Neural cell (in vitro differentiated cells): ENCODE measurements around the gene ATXN7L3. TPM values are rescaled to one million over a fixed set of nuclear protein-coding genes. Genes with fewer than 3 reads are reported as not detected.

Experiments used
- H2AFZ ChIP-seq: fragments of 200-600, 300-800 bp; sonication (generic), shearing (Covaris generic); 2 replicates; pipeline ENCODE4 v1.6.0; 2014; ENCODE audit warnings: low read depth, mild to moderate bottlenecking, antibody characterized with exemption, low read length, moderate library complexity
- H3F3A ChIP-seq: fragments of 200-600 bp; shearing (Covaris generic); 2 replicates; pipeline ENCODE4 v1.6.1; 2016; ENCODE audit warnings: mild to moderate bottlenecking, moderate library complexity, mixed read lengths, antibody characterized with exemption, low read length; ENCODE audit not compliant: insufficient read depth, poor library complexity, severe bottlenecking
- H3K27ac ChIP-seq: fragments of 200-600, 300-800 bp; sonication (generic), shearing (Covaris generic); 2 replicates; pipeline ENCODE4 v1.5.1; 2014; ENCODE audit warnings: mild to moderate bottlenecking, low read length, moderate library complexity
- H3K27me3 ChIP-seq: fragments of 300-800, 200-600 bp; sonication (generic), shearing (Covaris generic); 2 replicates; pipeline ENCODE4 v1.6.0; 2014; ENCODE audit warnings: mild to moderate bottlenecking, low read depth, low read length, moderate library complexity; ENCODE audit not compliant: insufficient read depth
- H3K36me3 ChIP-seq: fragments of 300-800, 200-600 bp; sonication (generic), shearing (Covaris generic); 2 replicates; pipeline ENCODE4 v1.5.1; 2014; ENCODE audit warnings: mild to moderate bottlenecking, antibody characterized with exemption, low read length, moderate library complexity; ENCODE audit not compliant: insufficient read depth
- H3K4me2 ChIP-seq: fragments of 300-800, 200-600 bp; sonication (generic), shearing (Covaris generic); 2 replicates; pipeline ENCODE4 v1.6.0; 2014; ENCODE audit warnings: mild to moderate bottlenecking, low read length
- H3K4me3 ChIP-seq: fragments of 300-800, 200-600 bp; sonication (generic), shearing (Covaris generic); 2 replicates; pipeline ENCODE4 v1.5.1; 2014; ENCODE audit warnings: mild to moderate bottlenecking, low read length, moderate library complexity
- H3K79me2 ChIP-seq: fragments of 200-600 bp; shearing (Covaris generic); replicated peaks from 2 replicates; pipeline ENCODE4 v1.6.0; 2014; ENCODE audit warnings: mild to moderate bottlenecking, low read length, moderate library complexity; ENCODE audit not compliant: insufficient read depth
- H3K9ac ChIP-seq: fragments of 300-800, 200-600 bp; sonication (generic), shearing (Covaris generic); 2 replicates; pipeline ENCODE4 v1.6.1; 2016; ENCODE audit warnings: mild to moderate bottlenecking, low read length, mixed read lengths
- H3K9me2 ChIP-seq: fragments of 200-600 bp; shearing (Covaris generic); 2 replicates; pipeline ENCODE4 v1.6.1; 2016; ENCODE audit warnings: mild to moderate bottlenecking, low read length, mixed read lengths; ENCODE audit not compliant: insufficient read depth
- H3K9me3 ChIP-seq: fragments of 200-600, 300-800 bp; sonication (generic), shearing (Covaris generic); 2 replicates; pipeline ENCODE4 v1.6.1; 2016; ENCODE audit warnings: mild to moderate bottlenecking, mixed run types, low read length, moderate library complexity, mixed read lengths
- H4K20me1 ChIP-seq: fragments of 200-600 bp; shearing (Covaris generic); 2 replicates; pipeline ENCODE4 v1.6.1; 2016; ENCODE audit warnings: mild to moderate bottlenecking, mixed run types; ENCODE audit not compliant: insufficient read depth
- EP300 ChIP-seq: fragments of 450-650 bp; conservative IDR thresholded peaks from 2 replicates; pipeline ENCODE4 v1.6.1; 2014; ENCODE audit warnings: antibody characterized with exemption, mild to moderate bottlenecking, moderate library complexity; ENCODE audit not compliant: poor library complexity, severe bottlenecking
- EZH2 ChIP-seq: fragments of 200-600, 300-800 bp; shearing (Covaris generic), sonication (generic); IDR thresholded peaks from 2 replicates; pipeline ENCODE4 v1.6.1; 2014; ENCODE audit warnings: antibody characterized with exemption, low read length, borderline replicate concordance, mild to moderate bottlenecking; ENCODE audit not compliant: insufficient read depth, poor library complexity, severe bottlenecking
- MXI1 ChIP-seq: fragments of 450-650 bp; conservative IDR thresholded peaks from 2 replicates; pipeline ENCODE4 v1.6.1; 2014; ENCODE audit warnings: antibody characterized with exemption, mild to moderate bottlenecking; ENCODE audit not compliant: poor library complexity, severe bottlenecking
- POLR2AphosphoS5 ChIP-seq: IDR thresholded peaks from 2 replicates; pipeline ENCODE4 v1.6.1; 2012
- RAD21 ChIP-seq: fragments of 450-650 bp; conservative IDR thresholded peaks from 2 replicates; pipeline ENCODE4 v1.6.1; 2014; ENCODE audit warnings: antibody characterized with exemption, mild to moderate bottlenecking, moderate library complexity
- SMC3 ChIP-seq: fragments of 450-650 bp; conservative IDR thresholded peaks from 2 replicates; pipeline ENCODE4 v1.6.1; 2014; ENCODE audit warnings: antibody characterized with exemption, mild to moderate bottlenecking, moderate library complexity; ENCODE audit not compliant: poor library complexity
- TAF1 ChIP-seq: IDR thresholded peaks from 2 replicates; pipeline ENCODE4 v1.6.1; 2012; ENCODE audit warnings: low read depth
- polyA plus RNA-seq: library from polyadenylated mRNA; depleted of rRNA; stranded (reverse); fragments of >200 nt; gene quantifications from 2 replicates; pipeline ENCODE4 v1.2.3, GENCODE V29; 2014
- TF ChIP-seq, protein P1 (sequence below): IDR thresholded peaks from 2 replicates; pipeline ENCODE4 v1.6.1; 2012; ENCODE audit warnings: borderline replicate concordance
- TF ChIP-seq, protein P2 (sequence below): fragments of 450-650 bp; IDR thresholded peaks from 2 replicates; pipeline ENCODE4 v1.5.1; 2014; ENCODE audit warnings: antibody characterized with exemption, mild to moderate bottlenecking, moderate library complexity; ENCODE audit not compliant: poor library complexity, severe bottlenecking

ATXN7L3 gene
- polyA plus RNA-seq, 1 donor from 2014 or later = 97.2 TPM

DNA sequence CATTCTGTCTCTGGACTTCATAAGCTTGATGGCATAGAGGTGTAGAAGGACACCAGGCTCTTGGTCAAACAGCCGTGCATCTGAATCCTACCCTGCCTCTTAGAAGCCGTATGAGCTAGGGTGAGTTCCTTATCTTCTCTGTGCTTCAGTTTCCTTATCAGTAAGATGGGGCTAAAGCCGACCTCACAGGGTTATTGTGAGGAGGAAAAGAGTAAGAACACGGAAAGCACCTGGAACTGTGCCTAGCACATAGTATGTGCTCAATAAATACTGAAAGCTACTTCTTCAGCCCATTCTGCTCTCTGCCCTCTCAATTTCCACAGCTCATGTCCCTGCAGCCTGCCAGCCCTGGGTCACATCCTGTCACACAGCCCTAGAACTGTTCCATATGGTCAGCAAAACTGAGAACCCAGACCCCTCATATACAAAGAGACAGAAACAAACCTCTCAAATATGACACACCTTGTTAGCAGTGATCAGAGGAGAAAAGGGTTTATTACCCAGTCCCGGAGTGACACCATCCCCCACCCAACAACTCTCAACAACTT lies 36.8 kb upstream of the ATXN7L3 start:
- no peaks in the 10 kb centered on the region for H3K9me3 ChIP-seq
- no peak overlapping the region for H3K9ac ChIP-seq
- H3K9me2 ChIP-seq = no peaks in the 10 kb centered on the region
- H3K27me3 ChIP-seq = no peaks in the 10 kb centered on the region
- no peak overlapping the region for H2AFZ ChIP-seq
- H3K4me3 ChIP-seq = no peak overlapping the region
- TF ChIP-seq EZH2 (no peak), SMC3 (no peak)
- TF ChIP-seq, protein P1, sequence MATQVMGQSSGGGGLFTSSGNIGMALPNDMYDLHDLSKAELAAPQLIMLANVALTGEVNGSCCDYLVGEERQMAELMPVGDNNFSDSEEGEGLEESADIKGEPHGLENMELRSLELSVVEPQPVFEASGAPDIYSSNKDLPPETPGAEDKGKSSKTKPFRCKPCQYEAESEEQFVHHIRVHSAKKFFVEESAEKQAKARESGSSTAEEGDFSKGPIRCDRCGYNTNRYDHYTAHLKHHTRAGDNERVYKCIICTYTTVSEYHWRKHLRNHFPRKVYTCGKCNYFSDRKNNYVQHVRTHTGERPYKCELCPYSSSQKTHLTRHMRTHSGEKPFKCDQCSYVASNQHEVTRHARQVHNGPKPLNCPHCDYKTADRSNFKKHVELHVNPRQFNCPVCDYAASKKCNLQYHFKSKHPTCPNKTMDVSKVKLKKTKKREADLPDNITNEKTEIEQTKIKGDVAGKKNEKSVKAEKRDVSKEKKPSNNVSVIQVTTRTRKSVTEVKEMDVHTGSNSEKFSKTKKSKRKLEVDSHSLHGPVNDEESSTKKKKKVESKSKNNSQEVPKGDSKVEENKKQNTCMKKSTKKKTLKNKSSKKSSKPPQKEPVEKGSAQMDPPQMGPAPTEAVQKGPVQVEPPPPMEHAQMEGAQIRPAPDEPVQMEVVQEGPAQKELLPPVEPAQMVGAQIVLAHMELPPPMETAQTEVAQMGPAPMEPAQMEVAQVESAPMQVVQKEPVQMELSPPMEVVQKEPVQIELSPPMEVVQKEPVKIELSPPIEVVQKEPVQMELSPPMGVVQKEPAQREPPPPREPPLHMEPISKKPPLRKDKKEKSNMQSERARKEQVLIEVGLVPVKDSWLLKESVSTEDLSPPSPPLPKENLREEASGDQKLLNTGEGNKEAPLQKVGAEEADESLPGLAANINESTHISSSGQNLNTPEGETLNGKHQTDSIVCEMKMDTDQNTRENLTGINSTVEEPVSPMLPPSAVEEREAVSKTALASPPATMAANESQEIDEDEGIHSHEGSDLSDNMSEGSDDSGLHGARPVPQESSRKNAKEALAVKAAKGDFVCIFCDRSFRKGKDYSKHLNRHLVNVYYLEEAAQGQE = no peak
- no peaks in the 10 kb centered on the region for H3K79me2 ChIP-seq
- H3K27ac ChIP-seq = no peak overlapping the region
- no peaks in the 10 kb centered on the region for H3F3A ChIP-seq
- no peaks in the 10 kb centered on the region for H4K20me1 ChIP-seq
- no peaks in the 10 kb centered on the region for H3K36me3 ChIP-seq
- no peak overlapping the region for H3K4me2 ChIP-seq

DNA sequence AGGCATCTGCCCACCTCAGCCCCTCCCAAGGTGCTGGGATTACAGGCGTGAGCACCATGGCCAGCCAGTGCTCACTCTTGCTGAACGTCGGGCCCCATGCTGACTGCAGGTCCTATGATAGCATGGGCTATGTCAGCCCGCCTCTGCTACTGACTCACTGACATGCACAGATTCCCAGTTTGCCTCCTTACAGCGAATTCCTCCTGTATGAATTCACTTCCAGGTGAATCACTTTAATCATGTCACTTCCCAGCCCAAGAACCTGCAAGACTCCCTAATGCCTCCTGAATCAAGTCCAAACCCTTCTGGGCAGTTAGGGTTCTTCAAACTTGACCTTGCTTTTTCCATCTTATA lies 35.9 kb upstream of the ATXN7L3 start:
- Histone ChIP-seq H4K20me1 (no peaks in the 10 kb centered on the region), H3K79me2 (no peaks in the 10 kb centered on the region), H3K4me3 (no peak overlapping the region), H3K27me3 (no peaks in the 10 kb centered on the region), H3K9me2 (no peaks in the 10 kb centered on the region), H3K36me3 (no peaks in the 10 kb centered on the region), H2AFZ (no peak overlapping the region), H3F3A (no peaks in the 10 kb centered on the region), H3K27ac (no peak overlapping the region), H3K9me3 (no peaks in the 10 kb centered on the region), H3K9ac (no peak overlapping the region), H3K4me2 (no peak overlapping the region)
- TF ChIP-seq EZH2 (no peak), MXI1 (no peak), SMC3 (no peak), TAF1 (no peak), POLR2AphosphoS5 (no peak), RAD21 (no peak), EP300 (no peak)
- TF ChIP-seq, protein P2, sequence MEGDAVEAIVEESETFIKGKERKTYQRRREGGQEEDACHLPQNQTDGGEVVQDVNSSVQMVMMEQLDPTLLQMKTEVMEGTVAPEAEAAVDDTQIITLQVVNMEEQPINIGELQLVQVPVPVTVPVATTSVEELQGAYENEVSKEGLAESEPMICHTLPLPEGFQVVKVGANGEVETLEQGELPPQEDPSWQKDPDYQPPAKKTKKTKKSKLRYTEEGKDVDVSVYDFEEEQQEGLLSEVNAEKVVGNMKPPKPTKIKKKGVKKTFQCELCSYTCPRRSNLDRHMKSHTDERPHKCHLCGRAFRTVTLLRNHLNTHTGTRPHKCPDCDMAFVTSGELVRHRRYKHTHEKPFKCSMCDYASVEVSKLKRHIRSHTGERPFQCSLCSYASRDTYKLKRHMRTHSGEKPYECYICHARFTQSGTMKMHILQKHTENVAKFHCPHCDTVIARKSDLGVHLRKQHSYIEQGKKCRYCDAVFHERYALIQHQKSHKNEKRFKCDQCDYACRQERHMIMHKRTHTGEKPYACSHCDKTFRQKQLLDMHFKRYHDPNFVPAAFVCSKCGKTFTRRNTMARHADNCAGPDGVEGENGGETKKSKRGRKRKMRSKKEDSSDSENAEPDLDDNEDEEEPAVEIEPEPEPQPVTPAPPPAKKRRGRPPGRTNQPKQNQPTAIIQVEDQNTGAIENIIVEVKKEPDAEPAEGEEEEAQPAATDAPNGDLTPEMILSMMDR = no peak
- TF ChIP-seq, protein P1 = no peak
